Thoracic aorta (tissue), 2 donors: ENCODE data around the gene ENDOD1. TPM values are rescaled to one million over a fixed set of nuclear protein-coding genes. Genes with fewer than 3 reads are reported as not detected.
A peak's percentile ranks its signal among the peaks of the same experiment; 100 is the strongest.

ENCODE experiments used
- ATAC-seq: fragments of 150-250 bp; one replicate; pipeline ENCODE4 v1.8.0; 2017; ENCODE audit warnings: low read depth; ENCODE audit not compliant: insufficient number of reproducible peaks, low FRiP score
- DNase-seq: peaks from one replicate; pipeline ENCODE4 v3.0.0-alpha.2; 2020; ENCODE audit warnings: low spot score
- H3K27ac ChIP-seq, 2 donors: fragments of 200-600 bp; sonication (generic); 1 replicate in 1 of 2; 2 replicates in 1 of 2; pipeline ENCODE4 v1.5.1; 2016; ENCODE audit warnings: mild to moderate bottlenecking in 2 of 2, moderate library complexity in 2 of 2
- H3K27me3 ChIP-seq: fragments of 200-600 bp; sonication (generic); replicated peaks from 2 replicates; pipeline ENCODE4 v1.6.0; 2016; ENCODE audit warnings: mild to moderate bottlenecking; ENCODE audit not compliant: insufficient read depth
- H3K36me3 ChIP-seq: fragments of 200-600 bp; sonication (generic); one replicate; pipeline ENCODE4 v1.5.1; 2016
- H3K4me1 ChIP-seq, 2 donors: fragments of 200-600 bp; sonication (generic); 1 replicate in 1 of 2; 2 replicates in 1 of 2; pipeline versions ENCODE4 v1.5.1 to v1.6.0; 2016; ENCODE audit warnings: low read depth in 2 of 2, mild to moderate bottlenecking in 1 of 2; ENCODE audit not compliant: control insufficient read depth in 1 of 2
- H3K4me3 ChIP-seq: fragments of 200-600 bp; sonication (generic); 2 replicates; pipeline ENCODE4 v1.5.1; 2016; ENCODE audit warnings: mild to moderate bottlenecking
- H3K9me3 ChIP-seq: fragments of 200-600 bp; sonication (generic); 2 replicates; pipeline ENCODE4 v1.5.1; 2016
- CTCF ChIP-seq: fragments of 200-600 bp; sonication (generic); IDR thresholded peaks from one replicate; pipeline ENCODE4 v1.5.1; 2019; ENCODE audit warnings: antibody characterized with exemption
- total RNA-seq, 2 donors: library from RNA; depleted of rRNA; stranded (reverse); fragments of >200 nt; gene quantifications; one replicate each; pipeline versions ENCODE4 v1.1.0 to v1.2.3, GENCODE V29; 2016

The ENDOD1 gene
- total RNA-seq, 2 donors from 2014 or later, result 86.9 to 155 TPM

GRCh38 chr11:95076981-95077380, 12.7 kb upstream of the ENDOD1 start:
- ATAC-seq, result no peak

GRCh38 chr11:95078526-95078925, 11.1 kb upstream of the ENDOD1 start:
- Histone ChIP-seq H3K4me3 (no peak overlapping the region), H3K9me3 (no peaks in the 10 kb centered on the region), H3K4me1 (peaks cover 42 to 79% of the 10 kb centered on the region in 2 donors), H3K36me3 (no peaks in the 10 kb centered on the region), H3K27ac (peak overlapping the region; percentile 37 to 81), H3K27me3 (no peaks in the 10 kb centered on the region)
- no peak for TF ChIP-seq CTCF
- ATAC-seq (no peak), DNase-seq (no peak)

More at GRCh38 chr11:95076981-95077380, 12.7 kb upstream of the ENDOD1 start:
- no peak for TF ChIP-seq CTCF
- H3K36me3 ChIP-seq, result no peaks in the 10 kb centered on the region
- no peak overlapping the region for H3K4me3 ChIP-seq
- H3K4me1 ChIP-seq, result peaks cover 38 to 73% of the 10 kb centered on the region in 2 donors
- H3K9me3 ChIP-seq, result no peaks in the 10 kb centered on the region
- no peak for DNase-seq
- H3K27ac ChIP-seq, result peak overlapping the region; percentile 29 to 37
- H3K27me3 ChIP-seq, result no peaks in the 10 kb centered on the region

- peaks cover 25 to 59% of the 10 kb centered on the region in 2 donors for H3K4me1 ChIP-seq
- no peak for DNase-seq
- no peak for TF ChIP-seq CTCF
- no peaks in the 10 kb centered on the region for H3K27me3 ChIP-seq
- H3K27ac ChIP-seq, result peak overlapping the region; percentile 75 to 81
- no peaks in the 10 kb centered on the region for H3K9me3 ChIP-seq
- H3K4me3 ChIP-seq, result peak overlapping the region; percentile 23
- no peaks in the 10 kb centered on the region for H3K36me3 ChIP-seq
- ATAC-seq, result no peak
Measured at GRCh38 chr11:95081010-95081409, 8.6 kb upstream of the ENDOD1 start.

- H3K36me3 ChIP-seq, result no peaks in the 10 kb centered on the region
- H3K4me3 ChIP-seq, result peak overlapping the region; percentile 23
- H3K27ac ChIP-seq, result peak overlapping the region; percentile 75 to 81
- DNase-seq (no peak), ATAC-seq (peak; percentile 63)
- no peak for TF ChIP-seq CTCF
- no peaks in the 10 kb centered on the region for H3K27me3 ChIP-seq
- no peaks in the 10 kb centered on the region for H3K9me3 ChIP-seq
- H3K4me1 ChIP-seq, result peaks cover 25 to 56% of the 10 kb centered on the region in 2 donors
Measured at GRCh38 chr11:95081412-95081811, 8.2 kb upstream of the ENDOD1 start.

- H3K4me1 ChIP-seq, result peaks cover 25 to 45% of the 10 kb centered on the region in 2 donors
- no peaks in the 10 kb centered on the region for H3K9me3 ChIP-seq
- H3K36me3 ChIP-seq, result no peaks in the 10 kb centered on the region
- ATAC-seq, result no peak
- no peaks in the 10 kb centered on the region for H3K27me3 ChIP-seq
- H3K4me3 ChIP-seq, result no peak overlapping the region
- TF ChIP-seq CTCF, result no peak
- DNase-seq, result no peak
- H3K27ac ChIP-seq, result peak overlapping the region; percentile 75 to 81
Measured at GRCh38 chr11:95082576-95083001, 7.1 kb upstream of the ENDOD1 start.
